SU-DHL-6 (cell line): ENCODE measurements around the gene ACBD3.

Source experiments
- EZH2phosphoT487 ChIP-seq: fragments of 200-600 bp; sonication (generic), shearing (Covaris generic); conservative IDR thresholded peaks from 2 replicates; pipeline ENCODE4 v1.6.1; 2018; ENCODE audit warnings: mild to moderate bottlenecking, antibody characterized with exemption, low read length, moderate library complexity, mixed read lengths
- TF ChIP-seq, protein P1 (sequence below): fragments of 200-600 bp; sonication (generic); IDR thresholded peaks from one replicate; pipeline ENCODE4 v1.5.1; 2017; ENCODE audit warnings: antibody characterized with exemption, mild to moderate bottlenecking, low read length, moderate library complexity; ENCODE audit not compliant: insufficient read depth, poor library complexity, severe bottlenecking

- TF ChIP-seq, protein P1, sequence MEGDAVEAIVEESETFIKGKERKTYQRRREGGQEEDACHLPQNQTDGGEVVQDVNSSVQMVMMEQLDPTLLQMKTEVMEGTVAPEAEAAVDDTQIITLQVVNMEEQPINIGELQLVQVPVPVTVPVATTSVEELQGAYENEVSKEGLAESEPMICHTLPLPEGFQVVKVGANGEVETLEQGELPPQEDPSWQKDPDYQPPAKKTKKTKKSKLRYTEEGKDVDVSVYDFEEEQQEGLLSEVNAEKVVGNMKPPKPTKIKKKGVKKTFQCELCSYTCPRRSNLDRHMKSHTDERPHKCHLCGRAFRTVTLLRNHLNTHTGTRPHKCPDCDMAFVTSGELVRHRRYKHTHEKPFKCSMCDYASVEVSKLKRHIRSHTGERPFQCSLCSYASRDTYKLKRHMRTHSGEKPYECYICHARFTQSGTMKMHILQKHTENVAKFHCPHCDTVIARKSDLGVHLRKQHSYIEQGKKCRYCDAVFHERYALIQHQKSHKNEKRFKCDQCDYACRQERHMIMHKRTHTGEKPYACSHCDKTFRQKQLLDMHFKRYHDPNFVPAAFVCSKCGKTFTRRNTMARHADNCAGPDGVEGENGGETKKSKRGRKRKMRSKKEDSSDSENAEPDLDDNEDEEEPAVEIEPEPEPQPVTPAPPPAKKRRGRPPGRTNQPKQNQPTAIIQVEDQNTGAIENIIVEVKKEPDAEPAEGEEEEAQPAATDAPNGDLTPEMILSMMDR: no peak
- TF ChIP-seq EZH2phosphoT487: no peak
Measured at GRCh38 chr1:226158983-226159382, 27.6 kb downstream of the ACBD3 start.
